ENCODE results near the gene SLCO3A1. TPM values are rescaled to one million over a fixed set of nuclear protein-coding genes. Genes with fewer than 3 reads are reported as not detected.

SLCO3A1 gene
- total RNA-seq, 1 experiment from 2014 or later = 10.1 TPM

DNA sequence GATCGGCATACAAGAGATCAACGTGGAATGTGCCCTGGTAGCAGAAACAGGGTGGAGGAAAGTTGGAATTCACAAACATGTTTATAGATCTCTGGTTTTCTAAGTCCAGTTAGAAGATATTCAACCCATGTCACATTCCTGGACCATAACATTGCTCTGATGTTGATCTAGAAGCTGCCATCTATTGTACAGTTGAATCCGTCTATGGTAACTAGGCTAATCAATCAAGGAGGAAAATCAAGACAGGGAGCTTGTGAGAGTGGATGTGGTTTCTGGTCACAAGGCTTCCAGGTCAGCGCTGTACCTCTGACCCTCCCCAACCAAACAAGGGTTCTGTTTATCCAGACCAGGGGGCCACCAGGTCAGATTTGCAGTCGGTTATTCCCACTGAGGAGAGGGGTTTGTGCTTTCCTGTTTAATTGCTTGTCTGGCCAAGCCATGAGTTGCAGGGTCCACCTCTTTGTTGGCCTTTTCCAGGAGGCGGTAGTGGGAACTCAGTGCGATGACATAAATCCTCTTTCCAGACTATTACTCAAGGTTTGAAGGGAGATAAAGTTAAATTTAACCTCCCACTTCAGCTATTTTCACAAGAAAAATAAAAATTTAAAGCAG, 130.3 kb downstream of the SLCO3A1 start:
- intact Hi-C loops (cut with micrococcal nuclease) = loop anchor here (5.0 kb wide), 2 partner anchors 42 to 682 kb away; no protein-coding TSS in a partner anchor
- peaks cover 6% of the 10 kb centered on the region for H3K4me1 Mint-ChIP-seq (ENCODE audit: insufficient read depth, unreplicated experiment)
- TF ChIP-seq, protein P1, sequence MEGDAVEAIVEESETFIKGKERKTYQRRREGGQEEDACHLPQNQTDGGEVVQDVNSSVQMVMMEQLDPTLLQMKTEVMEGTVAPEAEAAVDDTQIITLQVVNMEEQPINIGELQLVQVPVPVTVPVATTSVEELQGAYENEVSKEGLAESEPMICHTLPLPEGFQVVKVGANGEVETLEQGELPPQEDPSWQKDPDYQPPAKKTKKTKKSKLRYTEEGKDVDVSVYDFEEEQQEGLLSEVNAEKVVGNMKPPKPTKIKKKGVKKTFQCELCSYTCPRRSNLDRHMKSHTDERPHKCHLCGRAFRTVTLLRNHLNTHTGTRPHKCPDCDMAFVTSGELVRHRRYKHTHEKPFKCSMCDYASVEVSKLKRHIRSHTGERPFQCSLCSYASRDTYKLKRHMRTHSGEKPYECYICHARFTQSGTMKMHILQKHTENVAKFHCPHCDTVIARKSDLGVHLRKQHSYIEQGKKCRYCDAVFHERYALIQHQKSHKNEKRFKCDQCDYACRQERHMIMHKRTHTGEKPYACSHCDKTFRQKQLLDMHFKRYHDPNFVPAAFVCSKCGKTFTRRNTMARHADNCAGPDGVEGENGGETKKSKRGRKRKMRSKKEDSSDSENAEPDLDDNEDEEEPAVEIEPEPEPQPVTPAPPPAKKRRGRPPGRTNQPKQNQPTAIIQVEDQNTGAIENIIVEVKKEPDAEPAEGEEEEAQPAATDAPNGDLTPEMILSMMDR (IDR thresholded peaks at IDR 0.05; ENCODE audit: unreplicated experiment) = no peak
- no peak overlapping the region for H3K4me3 Mint-ChIP-seq (ENCODE audit: unreplicated experiment)
- H3K36me3 Mint-ChIP-seq (ENCODE audit: insufficient read depth, unreplicated experiment) = no peaks in the 10 kb centered on the region
- H3K27ac Mint-ChIP-seq (ENCODE audit: low read depth, unreplicated experiment) = no peak overlapping the region
- CTCF ChIA-PET = interaction anchor here (0.7 to 6.0 kb wide), 6 partner anchors 9 to 131 kb away, joined by 3 to 36 read pairs (median 13); partner anchors contain the start of gene SLCO3A1
- no peaks in the 10 kb centered on the region for H3K9me3 Mint-ChIP-seq (ENCODE audit: unreplicated experiment)
- H3K27me3 Mint-ChIP-seq (ENCODE audit: insufficient read depth, unreplicated experiment) = no peaks in the 10 kb centered on the region
- POLR2A ChIA-PET = no interaction called here
- DNase-seq (ENCODE audit: unreplicated experiment) = no peak
- BruUV-seq (replicated peaks) = no TSS peak

DNA sequence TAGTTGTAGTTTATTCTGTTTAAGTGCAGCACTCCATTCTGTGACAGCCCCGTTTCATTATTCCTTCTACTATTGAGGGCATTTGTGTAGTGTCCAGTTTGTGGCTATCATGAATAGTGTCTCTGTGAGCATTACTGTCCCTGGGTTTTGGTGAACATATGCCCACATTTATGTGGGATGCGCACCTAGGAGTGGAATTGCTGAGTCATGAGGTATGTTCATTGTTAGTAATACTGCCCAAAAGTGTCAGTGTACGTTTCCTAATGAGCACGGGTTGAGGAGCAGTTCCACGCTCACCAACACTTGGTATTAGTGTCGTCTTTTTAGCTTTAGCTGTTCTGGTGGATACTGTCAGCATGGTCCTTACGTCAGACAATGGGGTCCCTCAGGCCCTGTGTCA, 131.8 kb downstream of the SLCO3A1 start:
- DNase-seq (ENCODE audit: unreplicated experiment) = no peak
- TF ChIP-seq, protein P1 (IDR thresholded peaks at IDR 0.05; ENCODE audit: unreplicated experiment) = no peak
- ChIA-PET CTCF (interaction anchor here (1.1 to 1.2 kb wide), 2 partner anchors 44 to 131 kb away, joined by 3 to 4 read pairs; partner anchors contain the start of gene SLCO3A1), POLR2A (no interaction called here)
- Mint-ChIP-seq H3K27me3 (ENCODE audit: insufficient read depth, unreplicated experiment) (no peaks in the 10 kb centered on the region), H3K27ac (ENCODE audit: low read depth, unreplicated experiment) (no peak overlapping the region), H3K36me3 (ENCODE audit: insufficient read depth, unreplicated experiment) (no peaks in the 10 kb centered on the region), H3K4me3 (ENCODE audit: unreplicated experiment) (no peak overlapping the region), H3K4me1 (ENCODE audit: insufficient read depth, unreplicated experiment) (peaks cover 6% of the 10 kb centered on the region), H3K9me3 (ENCODE audit: unreplicated experiment) (no peaks in the 10 kb centered on the region)
- no TSS peak for BruUV-seq (replicated peaks)
- intact Hi-C loops (cut with micrococcal nuclease) = no loop called here

DNA sequence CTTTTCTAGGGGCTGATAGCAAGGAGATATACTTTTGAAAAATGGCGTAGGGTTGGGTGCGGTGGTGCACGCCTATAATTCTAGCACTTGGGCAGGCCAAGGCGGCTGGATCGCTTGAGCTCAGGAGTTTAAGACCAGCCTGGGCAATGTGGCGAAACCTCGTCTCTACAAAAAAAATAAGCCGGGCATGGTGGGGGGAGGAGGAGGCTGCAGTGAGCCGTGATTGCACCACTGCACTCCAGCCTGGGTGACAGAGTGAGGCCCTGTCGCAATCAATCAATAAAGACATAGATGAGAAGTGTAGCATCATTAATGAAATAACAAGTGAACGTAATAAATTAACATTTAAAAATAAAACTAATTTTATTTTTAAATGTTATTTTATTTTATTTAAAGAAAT, 134.6 kb downstream of the SLCO3A1 start:
- POLR2A ChIA-PET = no interaction called here
- no peaks in the 10 kb centered on the region for H3K27me3 Mint-ChIP-seq (ENCODE audit: insufficient read depth, unreplicated experiment)
- TF ChIP-seq, protein P1 (IDR thresholded peaks at IDR 0.05; ENCODE audit: unreplicated experiment) = no peak
- H3K27ac Mint-ChIP-seq (ENCODE audit: low read depth, unreplicated experiment) = no peak overlapping the region
- CTCF ChIA-PET = interaction anchor here (0.6 kb wide), 1 partner anchor 281 kb away, joined by 3 read pairs; no protein-coding TSS in a partner anchor
- BruUV-seq (replicated peaks) = no TSS peak
- no peak overlapping the region for H3K4me3 Mint-ChIP-seq (ENCODE audit: unreplicated experiment)
- H3K4me1 Mint-ChIP-seq (ENCODE audit: insufficient read depth, unreplicated experiment) = no peaks in the 10 kb centered on the region
- no peaks in the 10 kb centered on the region for H3K36me3 Mint-ChIP-seq (ENCODE audit: insufficient read depth, unreplicated experiment)
- DNase-seq (ENCODE audit: unreplicated experiment) = no peak
- intact Hi-C loops (cut with micrococcal nuclease) = no loop called here
- H3K9me3 Mint-ChIP-seq (ENCODE audit: unreplicated experiment) = no peaks in the 10 kb centered on the region

DNA sequence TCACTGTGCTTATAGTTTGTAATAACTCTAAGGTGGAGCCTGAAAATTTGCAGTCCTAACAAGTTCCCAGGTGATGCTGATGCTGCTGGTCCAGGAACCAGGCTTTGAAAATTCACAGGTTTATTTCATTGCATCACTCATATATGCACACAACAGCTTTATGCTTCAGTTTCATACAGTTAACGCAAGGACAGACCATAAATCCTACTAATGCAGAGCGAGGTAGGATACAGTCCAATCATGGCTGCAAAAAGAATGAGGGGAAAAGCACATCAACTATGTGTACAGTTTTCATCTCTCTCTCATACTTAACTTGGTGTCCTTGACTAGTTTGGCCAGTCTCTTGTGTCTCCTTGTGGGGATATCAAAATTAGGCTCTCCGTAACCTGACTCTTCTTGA, 135.1 kb downstream of the SLCO3A1 start:
- Mint-ChIP-seq H3K27me3 (ENCODE audit: insufficient read depth, unreplicated experiment) (no peaks in the 10 kb centered on the region), H3K4me3 (ENCODE audit: unreplicated experiment) (no peak overlapping the region), H3K27ac (ENCODE audit: low read depth, unreplicated experiment) (no peak overlapping the region), H3K36me3 (ENCODE audit: insufficient read depth, unreplicated experiment) (no peaks in the 10 kb centered on the region), H3K4me1 (ENCODE audit: insufficient read depth, unreplicated experiment) (no peaks in the 10 kb centered on the region), H3K9me3 (ENCODE audit: unreplicated experiment) (no peaks in the 10 kb centered on the region)
- ChIA-PET POLR2A (no interaction called here), CTCF (interaction anchor here (0.6 kb wide), 1 partner anchor 282 kb away, joined by 3 read pairs; no protein-coding TSS in a partner anchor)
- no peak for DNase-seq (ENCODE audit: unreplicated experiment)
- BruUV-seq (replicated peaks) = no TSS peak
- intact Hi-C loops (cut with micrococcal nuclease) = no loop called here
- TF ChIP-seq, protein P1 (IDR thresholded peaks at IDR 0.05; ENCODE audit: unreplicated experiment) = no peak
